ENCODE data around the gene LAMA5. TPM values are rescaled to one million over a fixed set of nuclear protein-coding genes. Genes with fewer than 3 reads are reported as not detected.

The LAMA5 gene
- total RNA-seq, 2 donors from 2014 or later: 170 to 272 TPM

DNA sequence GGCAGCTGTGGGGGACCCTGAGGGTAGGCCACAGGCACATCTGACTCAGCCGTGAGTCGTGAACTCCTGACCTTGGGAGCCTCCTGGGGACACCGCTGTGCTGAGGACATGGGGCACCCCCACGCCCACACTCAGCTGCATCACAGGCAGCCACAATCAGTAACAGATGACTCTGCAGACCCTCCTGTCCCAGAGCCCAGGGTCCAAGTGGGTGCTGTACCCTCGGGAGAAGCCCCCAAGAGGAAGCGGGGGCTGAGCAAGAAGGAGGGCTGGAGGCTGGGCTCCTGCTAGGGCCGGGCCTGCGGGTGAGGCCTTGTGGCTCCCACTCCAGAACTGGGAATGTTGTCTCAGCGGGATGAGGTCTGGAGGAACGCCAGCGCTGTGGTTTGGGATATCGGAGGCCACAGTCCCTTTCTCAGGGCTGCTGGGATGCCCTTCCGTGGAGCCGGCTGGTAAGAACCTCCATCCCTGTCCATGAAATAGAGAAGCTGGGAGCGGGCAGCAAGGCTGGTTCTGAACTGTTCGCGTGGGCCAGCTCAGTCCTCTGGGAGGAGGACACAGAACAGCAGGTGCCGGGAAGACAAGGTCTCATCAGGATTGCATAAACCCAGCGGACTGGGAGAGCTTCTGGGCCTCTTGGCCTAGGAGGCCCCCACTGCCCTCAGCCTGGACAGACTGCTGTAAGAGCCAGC is 3.1 kb upstream of the LAMA5 start:
- no peak for DNase-seq (ENCODE audit: low spot score)
- H3K4me1 ChIP-seq (replicated peaks): peaks cover 36% of the 10 kb centered on the region
- no peaks in the 10 kb centered on the region for H3K27me3 ChIP-seq (replicated peaks; ENCODE audit: insufficient read depth)
- H3K4me3 ChIP-seq: no peak overlapping the region
- H3K36me3 ChIP-seq: no peaks in the 10 kb centered on the region
- TF ChIP-seq POLR2AphosphoS5 (IDR thresholded peaks at IDR 0.05): no peak
- TF ChIP-seq, protein P1, sequence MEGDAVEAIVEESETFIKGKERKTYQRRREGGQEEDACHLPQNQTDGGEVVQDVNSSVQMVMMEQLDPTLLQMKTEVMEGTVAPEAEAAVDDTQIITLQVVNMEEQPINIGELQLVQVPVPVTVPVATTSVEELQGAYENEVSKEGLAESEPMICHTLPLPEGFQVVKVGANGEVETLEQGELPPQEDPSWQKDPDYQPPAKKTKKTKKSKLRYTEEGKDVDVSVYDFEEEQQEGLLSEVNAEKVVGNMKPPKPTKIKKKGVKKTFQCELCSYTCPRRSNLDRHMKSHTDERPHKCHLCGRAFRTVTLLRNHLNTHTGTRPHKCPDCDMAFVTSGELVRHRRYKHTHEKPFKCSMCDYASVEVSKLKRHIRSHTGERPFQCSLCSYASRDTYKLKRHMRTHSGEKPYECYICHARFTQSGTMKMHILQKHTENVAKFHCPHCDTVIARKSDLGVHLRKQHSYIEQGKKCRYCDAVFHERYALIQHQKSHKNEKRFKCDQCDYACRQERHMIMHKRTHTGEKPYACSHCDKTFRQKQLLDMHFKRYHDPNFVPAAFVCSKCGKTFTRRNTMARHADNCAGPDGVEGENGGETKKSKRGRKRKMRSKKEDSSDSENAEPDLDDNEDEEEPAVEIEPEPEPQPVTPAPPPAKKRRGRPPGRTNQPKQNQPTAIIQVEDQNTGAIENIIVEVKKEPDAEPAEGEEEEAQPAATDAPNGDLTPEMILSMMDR (IDR thresholded peaks at IDR 0.05): no peak
- no peak for TF ChIP-seq POLR2A (IDR thresholded peaks at IDR 0.05)
- peak overlapping the region; percentile 63 to 91 for H3K27ac ChIP-seq
- intact Hi-C loops (cut with DNase I): no loop called here
- WGBS: 64% methylated on average over 19 of the region's 19 CpGs
- no peaks in the 10 kb centered on the region for H3K9me3 ChIP-seq

DNA sequence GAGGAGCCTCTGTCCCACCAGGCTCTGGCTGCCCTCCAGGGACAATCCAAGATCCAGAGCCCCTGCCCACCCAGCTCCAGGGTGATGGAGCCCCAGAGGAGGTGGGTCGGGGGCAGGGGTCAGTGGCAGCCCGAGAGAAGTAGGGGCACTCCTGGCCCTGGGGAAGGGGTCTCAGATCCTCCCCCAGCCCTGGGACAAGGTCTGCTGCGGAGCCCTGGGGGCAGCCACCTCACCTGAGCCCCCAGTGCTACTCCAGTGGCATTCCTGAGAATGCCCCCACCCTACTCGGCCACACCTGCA is 2.7 kb upstream of the LAMA5 start:
- no peaks in the 10 kb centered on the region for H3K9me3 ChIP-seq
- no peaks in the 10 kb centered on the region for H3K36me3 ChIP-seq
- peaks cover 32% of the 10 kb centered on the region for H3K4me1 ChIP-seq (replicated peaks)
- intact Hi-C loops (cut with DNase I): no loop called here
- no peak overlapping the region for H3K4me3 ChIP-seq
- DNase-seq (ENCODE audit: low spot score): no peak
- WGBS: 61% methylated on average over 4 of the region's 4 CpGs
- TF ChIP-seq POLR2A (IDR thresholded peaks at IDR 0.05): no peak
- TF ChIP-seq, protein P1 (IDR thresholded peaks at IDR 0.05): no peak
- no peak for TF ChIP-seq POLR2AphosphoS5 (IDR thresholded peaks at IDR 0.05)
- no peaks in the 10 kb centered on the region for H3K27me3 ChIP-seq (replicated peaks; ENCODE audit: insufficient read depth)
- H3K27ac ChIP-seq: peak overlapping the region; percentile 63 to 91

DNA sequence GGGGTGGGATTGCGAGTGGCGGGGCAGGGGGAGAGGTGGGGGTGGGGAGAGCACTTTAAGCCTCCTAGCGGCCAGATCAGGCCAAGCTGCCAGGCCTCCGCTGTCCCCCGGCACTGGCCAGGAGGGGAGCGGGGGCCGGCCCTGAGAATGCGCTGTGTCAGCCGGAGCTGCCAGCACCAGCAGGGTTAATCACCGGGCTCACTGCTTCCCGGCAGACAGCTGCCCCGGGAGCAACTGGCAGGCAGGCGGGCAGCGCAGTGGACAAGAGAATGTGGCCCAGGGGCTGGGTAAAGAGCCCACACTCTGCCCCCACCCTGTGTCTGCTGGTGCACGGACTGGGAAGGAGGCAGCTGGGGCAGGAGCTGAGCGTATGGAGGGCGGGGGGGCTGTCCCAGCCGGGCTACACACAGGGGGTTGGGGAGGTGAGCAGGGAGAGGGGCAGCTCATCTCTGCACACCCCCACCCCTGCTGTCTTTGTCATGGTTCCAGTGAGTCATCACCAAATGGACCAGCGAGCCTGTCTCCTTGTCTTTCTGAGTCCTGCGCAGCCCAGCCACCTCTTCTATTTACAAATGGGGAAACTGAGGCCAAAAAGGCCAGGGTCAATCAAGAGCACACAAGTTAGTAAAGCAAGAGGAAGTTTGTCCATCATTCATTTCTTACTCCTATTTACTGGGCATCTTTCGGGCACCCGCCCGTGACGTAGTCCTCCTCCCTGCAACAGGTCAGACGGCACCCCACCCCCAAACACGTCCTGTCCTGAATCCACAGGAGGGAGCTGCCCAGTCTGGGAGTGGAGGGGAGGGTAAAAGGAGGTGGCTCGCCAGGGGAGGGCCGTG is 2.1 kb upstream of the LAMA5 start:
- Histone ChIP-seq H3K4me3 (no peak overlapping the region), H3K27me3 (replicated peaks; ENCODE audit: insufficient read depth) (no peaks in the 10 kb centered on the region), H3K36me3 (no peaks in the 10 kb centered on the region), H3K9me3 (no peaks in the 10 kb centered on the region), H3K27ac (peak overlapping the region; percentile 91 to 92), H3K4me1 (replicated peaks) (peaks cover 31% of the 10 kb centered on the region)
- 21% methylated on average over 19 of the region's 28 CpGs for WGBS
- TF ChIP-seq, protein P1 (IDR thresholded peaks at IDR 0.05): peak in 1 of 4 experiments; percentile 18
- TF ChIP-seq POLR2AphosphoS5 (IDR thresholded peaks at IDR 0.05): no peak
- peak; percentile 11 for TF ChIP-seq POLR2A (IDR thresholded peaks at IDR 0.05)
- no peak for DNase-seq (ENCODE audit: low spot score)
- intact Hi-C loops (cut with DNase I): no loop called here

DNA sequence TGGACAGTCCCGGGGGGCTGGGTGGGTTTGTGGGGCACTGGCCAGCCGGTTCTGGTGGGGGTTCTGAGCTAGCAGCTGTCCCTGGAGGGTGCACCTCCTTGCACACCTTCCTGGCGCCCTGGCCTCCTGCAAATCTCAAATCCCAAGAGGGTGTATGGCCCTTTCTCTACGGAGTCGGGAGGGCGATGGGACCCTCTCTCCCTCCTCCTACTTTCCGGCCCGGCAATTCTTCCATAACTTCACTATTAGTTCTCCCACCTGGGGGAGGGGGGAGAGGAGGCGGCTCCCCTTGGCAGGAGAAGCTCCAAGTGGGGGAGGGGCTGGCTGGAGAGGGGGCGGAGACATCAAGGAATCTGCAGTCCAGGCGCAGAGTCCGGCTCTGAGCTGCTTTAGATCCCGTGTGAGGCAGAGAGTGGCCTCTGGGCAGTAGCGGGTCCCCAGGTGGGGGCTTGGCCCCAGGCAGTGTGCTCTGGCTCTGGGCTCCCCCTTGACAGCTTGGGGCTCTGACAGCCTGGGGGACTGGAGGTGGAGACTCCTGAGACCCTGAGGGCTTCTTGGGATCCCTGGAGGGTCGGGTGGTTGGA is 1.4 kb upstream of the LAMA5 start:
- Histone ChIP-seq H3K27ac (peak overlapping the region; percentile 91 to 92), H3K27me3 (replicated peaks; ENCODE audit: insufficient read depth) (no peaks in the 10 kb centered on the region), H3K36me3 (no peaks in the 10 kb centered on the region), H3K4me3 (no peak overlapping the region), H3K4me1 (replicated peaks) (peaks cover 38% of the 10 kb centered on the region), H3K9me3 (no peaks in the 10 kb centered on the region)
- 8% methylated on average over 15 of the region's 15 CpGs for WGBS
- no peak for DNase-seq (ENCODE audit: low spot score)
- intact Hi-C loops (cut with DNase I): no loop called here
- no peak for TF ChIP-seq POLR2A (IDR thresholded peaks at IDR 0.05)
- TF ChIP-seq, protein P1 (IDR thresholded peaks at IDR 0.05): no peak
- no peak for TF ChIP-seq POLR2AphosphoS5 (IDR thresholded peaks at IDR 0.05)

Measured in prostate gland (tissue), 2 donors.